K562 (cell line): ENCODE measurements around the gene ECI1. TPM values are rescaled to one million over a fixed set of nuclear protein-coding genes. Genes with fewer than 3 reads are reported as not detected.
A peak's percentile ranks its signal among the peaks of the same experiment; 100 is the strongest.

Experiments used
- ATAC-seq: fragments of 200-7000 bp; cut with Tn5 transposase; 3 replicates; pipeline ENCODE4 v1.9.1; 2020; ENCODE audit warnings: moderate library complexity
- BruUV-seq: library from RNA; stranded (reverse); fragments of 400-500 nt; replicated peaks from 2 replicates; lab custom pipeline; 2021; lab: Mats Ljungman, UMichigan
- CTCF ChIA-PET: fragments of 300-600 bp; formaldehyde crosslinking; extraction: SDS; loops from one replicate; lab custom pipeline; 2021; ENCODE audit warnings: low intra/inter-chr PET ratio; lab: Yijun Ruan, JAX
- POLR2A ChIA-PET: fragments of 300-600, 350-650 bp; sonication (Branson Sonifier 250); formaldehyde crosslinking; extraction: SDS; loops from one replicate; lab custom pipeline; 2021; ENCODE audit warnings: antibody characterized with exemption, inconsistent platforms; lab: Yijun Ruan, JAX
- DNase-seq, 4 experiments: peaks; one replicate each; pipeline versions ENCODE4 v3.0.0 to v3.0.0-alpha.2; 2011 to 2018; ENCODE audit warnings: low spot score in 3 of 4, mixed read lengths in 3 of 4; ENCODE audit errors: extremely low read depth in 1 of 4
- FAIRE-seq: peaks from 2 replicates; lab custom pipeline; 2011; peaks lifted over from hg19 to GRCh38; lab: Jason Lieb, UNC
- H2AFZ ChIP-seq: 2 replicates; pipeline ENCODE4 v1.6.0; 2011; ENCODE audit warnings: low read depth, low read length, control low read depth, inconsistent platforms
- H3K27ac ChIP-seq: fragments of 200-600 bp; 3 replicates; pipeline ENCODE4 v1.8.0; 2011; ENCODE audit warnings: low read depth, mild to moderate bottlenecking, control low read depth, inconsistent platforms, low read length, moderate library complexity, mixed read lengths; ENCODE audit errors: extremely low read depth
- H3K27me3 ChIP-seq, 2 experiments: fragments of 300-600 bp in 1 of 2; 2 replicates in 1 of 2; 3 replicates in 1 of 2; pipeline versions ENCODE4 v1.6.0 to v1.8.0; 2011; ENCODE audit warnings: inconsistent platforms in 2 of 2, low read length in 2 of 2, mild to moderate bottlenecking in 1 of 2, mixed read lengths in 1 of 2, moderate library complexity in 1 of 2; ENCODE audit not compliant: control insufficient read depth in 2 of 2, insufficient read depth in 2 of 2
- H3K36me3 ChIP-seq: fragments of 300-600 bp; 3 replicates; pipeline ENCODE4 v1.8.0; 2011; ENCODE audit warnings: mild to moderate bottlenecking, low read length, inconsistent platforms; ENCODE audit not compliant: control insufficient read depth, insufficient read depth
- H3K4me1 ChIP-seq, 2 experiments: fragments of 200-600 bp in 1 of 2; replicated peaks in 1 of 2; 2 replicates in 1 of 2; 3 replicates in 1 of 2; pipeline versions ENCODE4 v1.5.1 to v1.8.0; 2011; ENCODE audit warnings: inconsistent platforms in 2 of 2, low read length in 2 of 2, mild to moderate bottlenecking in 1 of 2, mixed read lengths in 1 of 2, moderate library complexity in 1 of 2; ENCODE audit not compliant: control insufficient read depth in 2 of 2, insufficient read depth in 2 of 2
- H3K4me2 ChIP-seq: 2 replicates; pipeline ENCODE4 v1.6.1; 2011; ENCODE audit warnings: low read length, control low read depth, inconsistent platforms, mixed read lengths; ENCODE audit not compliant: insufficient read depth
- H3K4me3 ChIP-seq: fragments of 200-600 bp; sonication (generic), shearing (Covaris generic); 2 replicates; pipeline ENCODE4 v1.5.1; 2016; ENCODE audit warnings: control low read depth, inconsistent platforms
- H3K79me2 ChIP-seq: fragments of 200-600 bp; 3 replicates; pipeline ENCODE4 v1.8.0; 2011; ENCODE audit warnings: low read length, inconsistent platforms; ENCODE audit not compliant: control insufficient read depth, insufficient read depth
- H3K9ac ChIP-seq, 2 experiments: 2 replicates each; pipeline versions ENCODE4 v1.6.0 to v1.6.1; 2011; ENCODE audit warnings: low read depth in 2 of 2, low read length in 2 of 2, control low read depth in 1 of 2, inconsistent platforms in 1 of 2, mild to moderate bottlenecking in 1 of 2, mixed read lengths in 1 of 2; ENCODE audit not compliant: insufficient read depth in 1 of 2
- H3K9me1 ChIP-seq: one replicate; pipeline ENCODE4 v1.6.0; 2011; ENCODE audit warnings: inconsistent platforms, mild to moderate bottlenecking, low read length, moderate library complexity; ENCODE audit not compliant: control insufficient read depth, insufficient read depth
- H3K9me3 ChIP-seq: replicated peaks from 2 replicates; pipeline ENCODE4 v1.5.1; 2011; ENCODE audit warnings: low read depth, low read length, inconsistent platforms; ENCODE audit not compliant: control insufficient read depth, insufficient read depth
- H4K20me1 ChIP-seq: replicated peaks from 2 replicates; pipeline ENCODE4 v1.6.1; 2011; ENCODE audit warnings: low read length, inconsistent platforms, mixed read lengths; ENCODE audit not compliant: control insufficient read depth, insufficient read depth
- POLR2G ChIP-seq: fragments of 200-400 bp; formaldehyde crosslinking; IDR thresholded peaks from 2 replicates; pipeline ENCODE4 v1.6.1; 2017; ENCODE audit warnings: low read depth, mild to moderate bottlenecking, antibody characterized with exemption, low read length, moderate library complexity
- SMARCA4 ChIP-seq: fragments of 450-650 bp; IDR thresholded peaks from 2 replicates; pipeline ENCODE4 v1.6.1; 2016
- ZBTB40 ChIP-seq, 2 experiments: fragments of 450-650 bp in 1 of 2; sonication (generic) in 1 of 2; formaldehyde crosslinking in 1 of 2; IDR thresholded peaks; 2 replicates each; pipeline versions ENCODE4 v1.7.1 to v1.9.0; 2016 to 2022; ENCODE audit warnings: inconsistent platforms in 1 of 2, mild to moderate bottlenecking in 1 of 2, missing genetic modification reagents in 1 of 2
- WGBS: fragments of 100-300 bp; shearing (Covaris generic); methylation state at CpG from one replicate; pipeline ENCODE4 v1.1.6; 2016; ENCODE audit warnings: low coverage, mixed read lengths; ENCODE audit not compliant: insufficient coverage; ENCODE audit errors: missing lambda C conversion rate; 5-methylcytosine and 5-hydroxymethylcytosine counted together
- in situ Hi-C: fragments of 300-500 bp; cut with MboI; formaldehyde crosslinking; loops from 4 replicates; pipeline ENCODE4 v1.15.0; 2018; ENCODE audit warnings: inconsistent platforms, mixed read lengths
- intact Hi-C: fragments of 100-400 bp; cut with micrococcal nuclease; formaldehyde crosslinking; loops from 2 replicates; pipeline ENCODE4 v1.14.2; 2022
- polyA plus RNA-seq, 8 experiments: library from polyadenylated mRNA; depleted of rRNA in 4 of 8; stranded (reverse) in 5 of 8; unstranded in 3 of 8; fragments of >200 nt; fragmentation: Nextera tagmentation in 2 of 8; fragmentation: Illumina TruSeq in 1 of 8; extraction: Ambion mirVana in 2 of 8; extraction: Trizol in 1 of 8; gene quantifications; 2 replicates each; pipeline versions ENCODE4 v1.2.1 to v1.2.3, GENCODE V29; 2011 to 2014; ENCODE audit warnings: inconsistent platforms in 1 of 8, missing spikeins in 1 of 8
- total RNA-seq, 7 experiments: library from RNA; depleted of rRNA in 6 of 7; stranded (reverse); fragments of >200 nt in 6 of 7; fragmentation: Illumina TruSeq in 2 of 7; extraction: Trizol in 2 of 7; gene quantifications; 2 replicates each; pipeline versions ENCODE4 v1.2.1 to v1.2.3, GENCODE V29; 2011 to 2021; ENCODE audit warnings: low replicate concordance in 1 of 7

Gene ECI1
- total and polyA plus RNA-seq, 9 of the 15 experiments (the other 6 are each of a cell fraction or from before 2014, with no cell fraction given): 4.7 to 189 (median 54.0) TPM

GRCh38 chr16:2286550-2286949 lies 35.2 kb upstream of the ECI1 start:
- FAIRE-seq: no peak
- WGBS: 77% methylated on average over 13 of the region's 17 CpGs
- CTCF ChIA-PET: no interaction called here
- Histone ChIP-seq H4K20me1 (no peaks in the 10 kb centered on the region), H3K9me3 (no peaks in the 10 kb centered on the region), H3K4me3 (no peak overlapping the region), H3K4me1 (peaks cover 0 to 8% of the 10 kb centered on the region in 2 experiments; a peak in 1 of 5 replicates), H3K9ac (peak overlapping the region in 1 of 2 experiments; percentile 45; a peak in 2 of 4 replicates), H3K9me1 (no peaks in the 10 kb centered on the region), H2AFZ (no peak overlapping the region), H3K27me3 (no peaks in the 10 kb centered on the region), H3K36me3 (peaks cover 54% of the 10 kb centered on the region; the same call in 2 of the 3 replicates), H3K4me2 (no peak overlapping the region), H3K79me2 (no peaks in the 10 kb centered on the region), H3K27ac (no peak overlapping the region)
- DNase-seq: no peak
- in situ Hi-C loops: no loop called here
- ATAC-seq: no peak
- POLR2A ChIA-PET: no interaction called here
- intact Hi-C loops: no loop called here
- TF ChIP-seq POLR2G: peak; percentile 32; the same call in 1 of the 2 replicates
- TF ChIP-seq SMARCA4: no peak
- TF ChIP-seq ZBTB40 (IDR thresholded peaks at IDR 0.05): no peak
- TF ChIP-seq ZBTB40 (CRISPR knock-in tag; IDR thresholded peaks at IDR 0.05): no peak
- BruUV-seq: no TSS peak
